ENCODE results near the gene LACTB.

- TF ChIP-seq CTCF (IDR thresholded peaks at IDR 0.05; ENCODE audit: insufficient read depth, low read length, poor library complexity, severe bottlenecking), result no peak
- TF ChIP-seq EZH2phosphoT487 (conservative IDR thresholded peaks at IDR 0.05; ENCODE audit: low read length), result no peak
Observed at GRCh38 chr15:63190769-63191649, 69.3 kb downstream of the LACTB start.

All from SU-DHL-6 (cell line).